GM12878 (cell line): ENCODE measurements around the gene LCP1. TPM values are rescaled to one million over a fixed set of nuclear protein-coding genes. Genes with fewer than 3 reads are reported as not detected.
A peak's percentile ranks its signal among the peaks of the same experiment; 100 is the strongest.

ENCODE experiments used
- RELA ChIP-seq: fragments of 450-650 bp; IDR thresholded peaks from 2 replicates; pipeline ENCODE4 v1.8.0; 2014; ENCODE audit warnings: borderline replicate concordance; ENCODE audit not compliant: partially characterized antibody
- RUNX3 ChIP-seq: IDR thresholded peaks from 2 replicates; pipeline ENCODE4 v1.6.1; 2012; ENCODE audit warnings: low read length, inconsistent platforms
- polyA plus RNA-seq, 11 experiments: library from polyadenylated mRNA; depleted of rRNA in 4 of 11; unstranded in 6 of 11; stranded (reverse) in 5 of 11; fragments of >200 nt; fragmentation: Nextera tagmentation in 4 of 11; fragmentation: Illumina TruSeq in 1 of 11; extraction: Ambion mirVana in 4 of 11; extraction: Trizol in 1 of 11; gene quantifications; 1 replicate in 1 of 11; 2 replicates in 10 of 11; pipeline versions ENCODE4 v1.2.1 to v1.2.3, GENCODE V29; 2011 to 2016; ENCODE audit warnings: inconsistent platforms in 2 of 11, missing spikeins in 2 of 11, low read depth in 1 of 11
- total RNA-seq, 4 experiments: library from RNA; depleted of rRNA in 3 of 4; stranded (reverse); fragments of >200 nt in 3 of 4; fragmentation: Illumina TruSeq in 1 of 4; extraction: Trizol in 1 of 4; gene quantifications; 2 replicates each; pipeline versions ENCODE4 v1.2.1 to v1.2.3, GENCODE V29; 2013 to 2021
- TF ChIP-seq, protein P1 (sequence below): fragments of 450-650 bp; IDR thresholded peaks from 2 replicates; pipeline ENCODE4 v1.6.1; 2018; ENCODE audit warnings: mild to moderate bottlenecking, low read depth, moderate library complexity; ENCODE audit not compliant: partially characterized antibody
- TF ChIP-seq, protein P2 (sequence below): IDR thresholded peaks from 2 replicates; pipeline ENCODE4 v1.6.1; 2011; ENCODE audit warnings: mild to moderate bottlenecking, low read depth, low read length, moderate library complexity; ENCODE audit not compliant: insufficient replicate concordance
- TF ChIP-seq, protein P3 (sequence below): IDR thresholded peaks from 2 replicates; pipeline ENCODE4 v1.6.1; 2012; ENCODE audit warnings: low read depth, low read length, improper control_type of control experiment
- TF ChIP-seq, protein P4 (sequence below): fragments of 450-650 bp; conservative IDR thresholded peaks from 2 replicates; pipeline ENCODE4 v1.6.1; 2017; ENCODE audit warnings: mild to moderate bottlenecking, moderate library complexity

Gene LCP1
- total and polyA plus RNA-seq, 10 of the 15 experiments (the other 5 are each of a cell fraction or from before 2014, with no cell fraction given) = 775 to 2,201 (median 1,556) TPM

DNA sequence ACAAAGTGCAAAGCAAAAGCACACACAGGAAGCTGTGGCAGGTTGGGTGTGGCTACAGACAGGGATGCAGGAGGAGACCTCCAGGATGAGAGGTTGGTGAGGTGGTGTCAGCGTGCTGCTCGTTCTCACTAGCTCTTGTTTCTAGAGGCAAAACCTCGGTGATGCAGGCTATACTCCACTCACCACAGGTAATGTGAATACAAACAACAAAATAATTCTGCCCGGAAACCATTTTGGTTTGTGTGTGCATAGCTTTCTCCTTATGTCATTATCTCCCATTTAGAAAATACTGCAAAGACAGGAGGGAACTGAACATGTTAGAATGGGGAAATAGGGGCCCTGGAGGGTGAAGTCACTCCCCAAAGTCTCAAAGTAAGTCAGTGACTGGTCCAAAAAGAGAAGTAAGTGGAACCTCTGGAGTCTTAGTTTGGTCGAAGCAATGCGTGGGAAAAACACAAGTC, 9.4 kb downstream of the LCP1 start (continued):
- TF ChIP-seq RUNX3 (peak; percentile 18; the same call in 1 of the 2 replicates), RELA (no peak)
- TF ChIP-seq, protein P1, sequence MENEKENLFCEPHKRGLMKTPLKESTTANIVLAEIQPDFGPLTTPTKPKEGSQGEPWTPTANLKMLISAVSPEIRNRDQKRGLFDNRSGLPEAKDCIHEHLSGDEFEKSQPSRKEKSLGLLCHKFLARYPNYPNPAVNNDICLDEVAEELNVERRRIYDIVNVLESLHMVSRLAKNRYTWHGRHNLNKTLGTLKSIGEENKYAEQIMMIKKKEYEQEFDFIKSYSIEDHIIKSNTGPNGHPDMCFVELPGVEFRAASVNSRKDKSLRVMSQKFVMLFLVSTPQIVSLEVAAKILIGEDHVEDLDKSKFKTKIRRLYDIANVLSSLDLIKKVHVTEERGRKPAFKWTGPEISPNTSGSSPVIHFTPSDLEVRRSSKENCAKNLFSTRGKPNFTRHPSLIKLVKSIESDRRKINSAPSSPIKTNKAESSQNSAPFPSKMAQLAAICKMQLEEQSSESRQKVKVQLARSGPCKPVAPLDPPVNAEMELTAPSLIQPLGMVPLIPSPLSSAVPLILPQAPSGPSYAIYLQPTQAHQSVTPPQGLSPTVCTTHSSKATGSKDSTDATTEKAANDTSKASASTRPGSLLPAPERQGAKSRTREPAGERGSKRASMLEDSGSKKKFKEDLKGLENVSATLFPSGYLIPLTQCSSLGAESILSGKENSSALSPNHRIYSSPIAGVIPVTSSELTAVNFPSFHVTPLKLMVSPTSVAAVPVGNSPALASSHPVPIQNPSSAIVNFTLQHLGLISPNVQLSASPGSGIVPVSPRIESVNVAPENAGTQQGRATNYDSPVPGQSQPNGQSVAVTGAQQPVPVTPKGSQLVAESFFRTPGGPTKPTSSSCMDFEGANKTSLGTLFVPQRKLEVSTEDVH = no peak
- TF ChIP-seq, protein P2, sequence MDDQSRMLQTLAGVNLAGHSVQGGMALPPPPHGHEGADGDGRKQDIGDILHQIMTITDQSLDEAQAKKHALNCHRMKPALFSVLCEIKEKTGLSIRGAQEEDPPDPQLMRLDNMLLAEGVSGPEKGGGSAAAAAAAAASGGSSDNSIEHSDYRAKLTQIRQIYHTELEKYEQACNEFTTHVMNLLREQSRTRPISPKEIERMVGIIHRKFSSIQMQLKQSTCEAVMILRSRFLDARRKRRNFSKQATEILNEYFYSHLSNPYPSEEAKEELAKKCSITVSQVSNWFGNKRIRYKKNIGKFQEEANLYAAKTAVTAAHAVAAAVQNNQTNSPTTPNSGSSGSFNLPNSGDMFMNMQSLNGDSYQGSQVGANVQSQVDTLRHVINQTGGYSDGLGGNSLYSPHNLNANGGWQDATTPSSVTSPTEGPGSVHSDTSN = no peak
- TF ChIP-seq, protein P3, sequence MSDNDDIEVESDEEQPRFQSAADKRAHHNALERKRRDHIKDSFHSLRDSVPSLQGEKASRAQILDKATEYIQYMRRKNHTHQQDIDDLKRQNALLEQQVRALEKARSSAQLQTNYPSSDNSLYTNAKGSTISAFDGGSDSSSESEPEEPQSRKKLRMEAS = no peak
- TF ChIP-seq, protein P4, sequence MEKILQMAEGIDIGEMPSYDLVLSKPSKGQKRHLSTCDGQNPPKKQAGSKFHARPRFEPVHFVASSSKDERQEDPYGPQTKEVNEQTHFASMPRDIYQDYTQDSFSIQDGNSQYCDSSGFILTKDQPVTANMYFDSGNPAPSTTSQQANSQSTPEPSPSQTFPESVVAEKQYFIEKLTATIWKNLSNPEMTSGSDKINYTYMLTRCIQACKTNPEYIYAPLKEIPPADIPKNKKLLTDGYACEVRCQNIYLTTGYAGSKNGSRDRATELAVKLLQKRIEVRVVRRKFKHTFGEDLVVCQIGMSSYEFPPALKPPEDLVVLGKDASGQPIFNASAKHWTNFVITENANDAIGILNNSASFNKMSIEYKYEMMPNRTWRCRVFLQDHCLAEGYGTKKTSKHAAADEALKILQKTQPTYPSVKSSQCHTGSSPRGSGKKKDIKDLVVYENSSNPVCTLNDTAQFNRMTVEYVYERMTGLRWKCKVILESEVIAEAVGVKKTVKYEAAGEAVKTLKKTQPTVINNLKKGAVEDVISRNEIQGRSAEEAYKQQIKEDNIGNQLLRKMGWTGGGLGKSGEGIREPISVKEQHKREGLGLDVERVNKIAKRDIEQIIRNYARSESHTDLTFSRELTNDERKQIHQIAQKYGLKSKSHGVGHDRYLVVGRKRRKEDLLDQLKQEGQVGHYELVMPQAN = no peak
